CD4-positive, alpha-beta T cell treated with Interleukin-17A for 4 hours (primary cell): Measurements from ENCODE around the gene CORO7.

Experiments
- DNase-seq: peaks from one replicate; pipeline ENCODE4 v3.0.0-alpha.2; 2020; ENCODE audit warnings: mixed read lengths

The CORO7 gene

GRCh38 chr16:4332623-4333307, 83.6 kb downstream of the CORO7 start:
- no peak for DNase-seq

- DNase-seq = no peak
Observed at GRCh38 chr16:4332083-4332482, 84.3 kb downstream of the CORO7 start.

GRCh38 chr16:4330277-4330874, 86.0 kb downstream of the CORO7 start:
- peak; percentile 83 for DNase-seq

- no peak for DNase-seq
Observed at GRCh38 chr16:4328782-4329775, 87.3 kb downstream of the CORO7 start.

- peak; percentile 64 for DNase-seq
Observed at GRCh38 chr16:4328046-4328781, 88.2 kb downstream of the CORO7 start.

GRCh38 chr16:4327386-4328045, 88.9 kb downstream of the CORO7 start:
- DNase-seq = peak; percentile 25

- no peak for DNase-seq
Observed at GRCh38 chr16:4325253-4325758, 91.1 kb downstream of the CORO7 start.

GRCh38 chr16:4324492-4325252, 91.7 kb downstream of the CORO7 start:
- DNase-seq = no peak

- DNase-seq = no peak
Observed at GRCh38 chr16:4323845-4324488, 92.4 kb downstream of the CORO7 start.

- no peak for DNase-seq
Observed at GRCh38 chr16:4323071-4323844, 93.1 kb downstream of the CORO7 start.

- DNase-seq = no peak
Observed at GRCh38 chr16:4322121-4323052, 94.0 kb downstream of the CORO7 start.

GRCh38 chr16:4321286-4322120, 94.9 kb downstream of the CORO7 start:
- DNase-seq = no peak

- DNase-seq = no peak
Observed at GRCh38 chr16:4320571-4321137, 95.7 kb downstream of the CORO7 start.

- peak; percentile 49 for DNase-seq
Observed at GRCh38 chr16:4319454-4320421, 96.7 kb downstream of the CORO7 start.

- DNase-seq = no peak
Observed at GRCh38 chr16:4318967-4319366, 97.4 kb downstream of the CORO7 start.

- DNase-seq = no peak
Observed at GRCh38 chr16:4318451-4318910, 97.9 kb downstream of the CORO7 start.
